ENCODE measurements around the gene CLDN11. TPM values are rescaled to one million over a fixed set of nuclear protein-coding genes. Genes with fewer than 3 reads are reported as not detected.

The CLDN11 gene
- total RNA-seq: 2.5 and 2.7 TPM in 2 replicates

DNA sequence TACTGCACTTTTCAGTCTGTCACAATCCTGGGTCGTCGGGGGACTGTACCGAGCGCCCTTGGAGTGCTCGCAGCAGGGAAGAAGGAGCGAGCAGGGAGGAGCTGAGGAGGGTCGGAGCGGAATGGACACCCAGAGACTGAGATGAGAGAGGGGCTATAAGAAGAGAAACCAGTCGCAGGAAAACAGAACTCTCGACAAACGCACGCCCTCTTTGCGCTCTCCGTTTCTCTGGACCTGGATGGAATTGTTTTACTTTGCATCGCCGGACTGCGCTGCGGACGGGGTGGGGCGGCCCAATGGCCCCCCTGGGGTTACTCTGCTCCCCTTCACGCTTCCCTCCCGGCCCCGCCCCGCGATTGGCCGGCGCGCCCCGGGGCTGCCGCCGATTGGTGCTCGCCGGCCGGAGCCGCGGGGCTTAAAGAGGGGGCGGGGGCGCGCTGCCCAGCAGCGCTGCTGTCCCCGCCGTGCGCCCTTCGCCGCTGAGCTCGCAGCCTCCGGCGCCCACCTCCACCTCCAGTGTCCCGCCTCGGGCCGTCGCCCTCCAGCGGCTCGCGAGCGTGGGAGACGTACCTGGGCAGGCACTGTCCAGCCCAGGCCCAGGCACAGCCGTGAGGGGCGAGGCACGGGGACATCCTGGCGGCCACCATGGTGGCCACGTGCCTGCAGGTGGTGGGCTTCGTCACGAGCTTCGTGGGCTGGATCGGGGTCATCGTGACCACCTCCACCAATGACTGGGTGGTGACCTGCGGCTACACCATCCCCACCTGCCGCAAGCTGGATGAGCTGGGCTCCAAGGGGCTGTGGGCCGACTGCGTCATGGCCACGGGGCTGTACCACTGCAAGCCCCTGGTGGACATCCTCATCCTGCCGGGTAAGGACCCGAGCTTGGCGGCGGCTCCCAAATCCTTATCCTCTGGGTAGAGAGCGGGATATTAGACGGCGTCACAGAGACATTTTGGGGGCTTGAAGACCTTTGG, at the start of gene CLDN11:
CLDN11 (plus strand) TSS at position 447 of the 977 bp plus-strand sequence; CDS start at position 646, 199 bp downstream.
- Histone ChIP-seq H3K27me3 (ENCODE audit: control insufficient read depth, insufficient read depth, low read length) (peaks cover 14% of the 10 kb centered on the region), H3K36me3 (ENCODE audit: control insufficient read depth, insufficient read depth, low read length) (no peaks in the 10 kb centered on the region), H3K4me3 (ENCODE audit: low read depth, low read length) (peak within 1 kb of the TSS; percentile 40)
- DNase-seq (ENCODE audit: low read depth): no peak
- TF ChIP-seq CTCF (IDR thresholded peaks at IDR 0.05; ENCODE audit: insufficient read depth, low read length, poor library complexity, severe bottlenecking): no peak

GRCh38 chr3:170368921-170369320, 49.7 kb upstream of the CLDN11 start:
- no peaks in the 10 kb centered on the region for H3K27me3 ChIP-seq (ENCODE audit: control insufficient read depth, insufficient read depth, low read length)

DNA sequence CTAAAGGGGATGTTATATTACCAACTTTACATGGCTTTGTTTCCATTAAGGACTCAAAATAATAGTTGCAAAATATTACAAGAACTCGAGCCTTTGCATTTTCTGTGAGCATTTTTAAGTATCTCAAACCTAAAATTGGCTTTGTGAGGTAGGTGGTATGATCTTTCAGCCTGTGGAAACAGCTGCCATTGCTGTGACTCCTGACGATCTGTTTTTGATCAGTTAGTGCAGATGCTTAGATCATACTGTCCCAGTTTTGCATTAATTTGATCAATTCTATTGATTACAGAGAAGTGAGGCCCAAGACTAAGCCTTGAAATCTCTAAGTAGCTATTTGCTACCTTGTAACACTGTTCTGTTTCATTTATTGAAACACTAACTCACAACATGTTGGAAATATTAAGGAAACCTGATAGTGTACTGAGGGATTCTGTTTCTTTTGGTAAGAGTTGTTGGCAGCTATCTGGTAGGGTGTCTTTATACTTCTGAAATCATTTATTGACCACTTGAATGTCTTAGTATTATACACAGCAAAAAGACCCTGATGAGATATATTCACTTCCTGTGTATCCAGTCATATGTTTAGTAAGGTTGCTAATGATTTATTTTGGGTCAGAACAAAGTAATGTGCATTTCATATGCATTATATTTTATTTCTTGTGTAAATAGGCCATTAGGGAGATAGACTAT, 46.3 kb upstream of the CLDN11 start:
- no peak for TF ChIP-seq CTCF (IDR thresholded peaks at IDR 0.05; ENCODE audit: insufficient read depth, low read length, poor library complexity, severe bottlenecking)
- Histone ChIP-seq H3K36me3 (ENCODE audit: control insufficient read depth, insufficient read depth, low read length) (peaks cover 1% of the 10 kb centered on the region), H3K27me3 (ENCODE audit: control insufficient read depth, insufficient read depth, low read length) (no peaks in the 10 kb centered on the region), H3K4me3 (ENCODE audit: low read depth, low read length) (no peak overlapping the region)
- no peak for DNase-seq (ENCODE audit: low read depth)

More at GRCh38 chr3:170368921-170369320, 49.7 kb upstream of the CLDN11 start:
- no peak for DNase-seq (ENCODE audit: low read depth)
- TF ChIP-seq CTCF (IDR thresholded peaks at IDR 0.05; ENCODE audit: insufficient read depth, low read length, poor library complexity, severe bottlenecking): peak; percentile 8
- no peak overlapping the region for H3K4me3 ChIP-seq (ENCODE audit: low read depth, low read length)
- H3K36me3 ChIP-seq (ENCODE audit: control insufficient read depth, insufficient read depth, low read length): peaks cover 1% of the 10 kb centered on the region

- no peak for DNase-seq (ENCODE audit: low read depth)
- peaks cover 3% of the 10 kb centered on the region for H3K36me3 ChIP-seq (ENCODE audit: control insufficient read depth, insufficient read depth, low read length)
- no peak for TF ChIP-seq CTCF (IDR thresholded peaks at IDR 0.05; ENCODE audit: insufficient read depth, low read length, poor library complexity, severe bottlenecking)
- H3K4me3 ChIP-seq (ENCODE audit: low read depth, low read length): no peak overlapping the region
- H3K27me3 ChIP-seq (ENCODE audit: control insufficient read depth, insufficient read depth, low read length): no peaks in the 10 kb centered on the region
These were observed 35.1 kb upstream of the CLDN11 start for GRCh38 chr3:170383567-170383966.

GRCh38 chr3:170386468-170386867, 32.2 kb upstream of the CLDN11 start:
- Histone ChIP-seq H3K4me3 (ENCODE audit: low read depth, low read length) (no peak overlapping the region), H3K27me3 (ENCODE audit: control insufficient read depth, insufficient read depth, low read length) (no peaks in the 10 kb centered on the region), H3K36me3 (ENCODE audit: control insufficient read depth, insufficient read depth, low read length) (no peaks in the 10 kb centered on the region)
- TF ChIP-seq CTCF (IDR thresholded peaks at IDR 0.05; ENCODE audit: insufficient read depth, low read length, poor library complexity, severe bottlenecking): no peak
- DNase-seq (ENCODE audit: low read depth): no peak
